HCEC 1CT (cell line): ENCODE results near the gene CCDC93.
"Not testable (repeated sequence)": the region's sequence is repeated elsewhere in the genome, so short reads cannot be mapped to it uniquely, and the experiment has no call there.

Experiments used
- DNase-seq: peaks from one replicate; pipeline ENCODE4 v3.0.0-alpha.2; 2017

CCDC93 gene

GRCh38 chr2:117949806-117950205 lies 64.1 kb downstream of the CCDC93 start:
- no peak for DNase-seq

DNA sequence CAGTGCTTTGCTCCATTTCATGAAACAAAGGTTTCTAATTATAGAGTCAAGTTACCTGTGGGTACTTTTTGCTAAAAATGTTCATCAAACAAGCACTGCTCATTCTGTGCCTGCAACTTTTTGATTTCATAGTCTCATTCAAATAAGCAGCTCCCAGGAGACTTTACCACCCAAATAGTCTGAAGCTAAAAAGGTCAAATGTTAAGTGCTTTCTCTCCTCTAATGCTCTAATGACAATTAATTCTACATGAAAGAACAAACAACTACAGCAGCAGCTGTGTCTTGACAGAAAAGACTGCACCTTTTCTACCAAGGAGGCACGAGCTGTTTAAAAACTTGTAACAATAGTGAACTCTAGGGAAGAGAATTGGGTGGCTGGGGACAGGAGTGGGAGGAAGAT lies 65.3 kb downstream of the CCDC93 start:
- no peak for DNase-seq

- no peak for DNase-seq
These were observed 68.6 kb downstream of the CCDC93 start for GRCh38 chr2:117945296-117945695.

GRCh38 chr2:117944816-117945215 lies 69.1 kb downstream of the CCDC93 start:
- no peak for DNase-seq

GRCh38 chr2:117943013-117943672 lies 70.7 kb downstream of the CCDC93 start:
- peak; percentile 50 for DNase-seq

DNA sequence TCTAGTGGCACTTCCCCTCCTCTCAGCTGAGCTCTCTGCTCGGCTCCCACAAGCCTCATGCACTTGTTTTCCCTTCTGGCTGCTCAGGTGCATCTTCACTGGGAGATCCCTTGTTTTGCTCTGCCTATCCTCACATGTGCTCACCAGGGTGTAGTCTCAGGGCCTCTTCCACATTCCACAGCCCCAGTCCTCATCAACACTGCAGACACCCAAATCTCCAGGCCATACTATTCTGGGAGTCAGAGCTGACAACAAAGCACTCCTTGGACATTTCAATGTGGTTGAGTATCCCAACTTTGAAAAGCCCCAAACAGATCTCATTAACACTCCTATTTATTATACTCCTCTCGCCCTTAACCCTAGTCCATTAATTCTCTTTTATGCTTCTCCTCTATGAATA lies 71.3 kb downstream of the CCDC93 start:
- DNase-seq, result no peak

DNA sequence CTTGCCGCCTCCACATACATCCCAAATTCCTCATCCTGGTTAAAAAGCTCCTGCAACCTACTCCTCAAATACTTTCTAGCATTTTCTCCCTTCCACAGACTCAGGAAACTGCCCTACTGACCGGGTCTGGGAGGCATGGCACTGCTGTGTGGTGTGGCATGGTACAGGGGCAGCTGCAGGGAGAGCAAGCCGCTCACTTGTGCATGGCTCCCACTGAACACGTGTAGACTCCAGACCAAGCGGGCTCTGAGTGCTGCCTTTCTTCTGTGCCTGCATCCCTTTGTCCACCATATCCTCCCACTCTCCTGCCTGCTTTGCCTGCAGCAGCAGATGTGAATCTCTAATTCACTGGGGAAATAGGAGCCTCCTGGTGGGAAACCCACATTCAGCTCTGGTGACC lies 72.2 kb downstream of the CCDC93 start:
- no peak for DNase-seq

DNA sequence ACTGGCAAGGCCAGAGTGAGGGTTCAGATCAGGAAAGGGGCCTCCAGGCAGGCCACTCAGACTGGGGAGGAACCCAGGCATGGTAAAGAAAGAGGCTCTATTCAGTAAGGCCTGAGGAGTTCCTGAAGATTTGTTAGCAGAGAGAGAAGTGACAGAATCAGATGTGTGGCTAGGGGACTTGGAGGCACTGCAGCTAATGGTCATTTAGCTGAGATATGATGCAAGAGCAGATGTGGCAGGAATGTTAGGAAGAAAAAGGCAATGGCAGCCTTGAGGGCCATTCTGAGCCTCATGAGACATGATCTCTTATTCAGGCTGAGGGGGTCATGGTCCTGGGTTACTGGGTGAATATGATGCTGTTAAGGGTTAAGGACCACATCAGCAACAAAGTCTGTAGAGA lies 73.4 kb downstream of the CCDC93 start:
- DNase-seq, result no peak

DNA sequence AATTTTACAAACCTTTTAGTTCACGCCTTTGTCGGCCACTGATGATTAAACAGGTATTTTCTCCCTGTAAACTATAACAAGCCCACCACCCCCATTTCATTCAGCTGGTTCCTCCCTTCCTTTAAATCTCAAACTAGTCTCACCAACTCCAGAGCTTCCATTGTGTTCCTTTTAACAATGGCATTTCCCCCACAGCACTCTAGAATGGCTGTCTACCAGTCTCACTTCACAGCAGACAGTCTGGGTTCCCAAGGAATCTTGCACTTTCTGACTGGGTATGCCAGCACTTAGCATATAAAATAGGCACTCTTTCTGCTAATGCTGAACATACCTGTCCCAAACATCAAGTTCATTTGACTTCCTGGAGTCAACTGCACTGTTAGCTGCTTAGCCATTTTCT lies 75.3 kb downstream of the CCDC93 start:
- DNase-seq, result no peak

- DNase-seq, result no peak
These were observed 76.9 kb downstream of the CCDC93 start for GRCh38 chr2:117936871-117937428.

- DNase-seq, result no peak
These were observed 77.9 kb downstream of the CCDC93 start for GRCh38 chr2:117935954-117936353.

DNA sequence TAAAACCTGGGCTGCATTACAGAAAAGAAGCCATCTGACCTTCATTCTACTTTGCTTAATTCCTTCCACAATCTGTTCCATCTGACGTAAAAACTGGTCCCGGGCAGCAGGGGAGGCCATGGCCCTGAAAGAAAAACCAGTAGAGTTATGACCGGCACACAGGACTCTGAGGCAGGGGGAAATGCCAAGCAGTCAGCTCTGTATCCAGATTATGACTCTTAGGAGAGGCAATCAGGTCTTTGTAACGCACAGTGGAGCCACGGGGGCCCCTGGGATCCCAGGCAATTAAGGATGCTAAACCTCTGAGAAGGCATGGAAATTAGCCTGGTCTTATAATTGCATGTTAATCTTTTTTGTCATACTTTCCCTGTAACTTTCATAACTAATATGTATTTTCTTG lies 78.4 kb downstream of the CCDC93 start:
- no peak for DNase-seq

- DNase-seq, result no peak
These were observed 80.0 kb downstream of the CCDC93 start for GRCh38 chr2:117933884-117934354.

GRCh38 chr2:117931978-117932377 lies 81.9 kb downstream of the CCDC93 start:
- DNase-seq, result no peak

DNA sequence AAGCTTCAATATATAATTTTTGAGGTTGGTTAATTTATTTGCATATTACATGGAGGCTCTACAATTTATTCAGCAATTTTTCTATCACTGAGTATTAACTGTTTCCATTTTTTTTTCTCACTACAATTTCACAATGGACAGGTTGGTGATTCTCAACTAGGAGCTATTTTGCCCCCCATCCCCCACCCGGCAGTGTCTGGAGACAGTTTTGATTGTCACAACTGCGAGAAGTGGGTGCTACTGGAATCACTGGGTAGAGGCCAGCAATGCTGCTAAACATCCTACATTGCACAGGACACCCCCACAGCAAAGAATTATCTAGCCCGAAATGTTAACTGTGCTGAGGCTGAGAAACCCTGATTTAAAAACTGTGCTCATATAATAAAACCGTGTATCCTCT lies 82.6 kb downstream of the CCDC93 start:
- DNase-seq, result no peak

- DNase-seq, result no peak
These were observed 83.1 kb downstream of the CCDC93 start for GRCh38 chr2:117930775-117931174.

DNA sequence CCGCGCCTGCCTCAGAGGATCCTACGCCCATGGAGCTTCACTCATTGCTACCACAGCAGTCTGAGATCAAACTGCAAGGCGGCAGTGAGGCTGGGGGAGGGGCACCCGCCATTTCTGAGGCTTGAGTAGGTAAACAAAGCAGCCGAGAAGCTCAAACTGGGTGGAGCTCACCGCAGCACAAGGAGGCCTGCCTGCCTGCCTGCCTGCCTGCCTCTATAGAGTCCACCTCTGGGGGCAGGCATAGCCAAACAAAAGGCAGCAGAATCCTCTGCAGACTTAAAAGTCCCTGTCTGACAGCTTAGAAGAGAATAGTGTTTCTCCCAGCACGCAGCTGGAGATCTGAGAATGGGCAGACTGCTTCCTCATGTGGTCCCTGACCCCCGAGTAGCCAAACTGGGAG lies 90.4 kb downstream of the CCDC93 start:
- DNase-seq, result not testable (repeated sequence)

DNA sequence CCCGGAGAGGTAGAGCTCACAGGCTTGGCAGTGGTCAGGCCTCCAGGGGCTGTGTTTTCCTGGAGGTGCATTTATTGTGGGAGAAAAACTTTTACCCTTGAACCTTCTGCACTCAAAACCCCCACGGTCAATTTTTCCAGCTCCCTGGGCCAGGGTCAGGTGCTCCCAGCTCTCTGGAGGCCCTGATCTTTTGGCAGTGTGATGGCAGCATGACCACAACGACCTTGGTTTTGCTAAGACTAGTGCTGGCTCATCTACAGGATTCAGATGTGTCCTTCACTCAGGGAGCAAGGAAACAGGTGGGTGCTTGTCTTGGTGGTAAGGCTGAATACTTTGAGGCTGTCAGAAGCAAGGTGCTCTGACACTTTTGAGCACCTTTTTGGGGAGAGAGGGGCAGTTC lies 92.3 kb downstream of the CCDC93 start:
- DNase-seq, result no peak

DNA sequence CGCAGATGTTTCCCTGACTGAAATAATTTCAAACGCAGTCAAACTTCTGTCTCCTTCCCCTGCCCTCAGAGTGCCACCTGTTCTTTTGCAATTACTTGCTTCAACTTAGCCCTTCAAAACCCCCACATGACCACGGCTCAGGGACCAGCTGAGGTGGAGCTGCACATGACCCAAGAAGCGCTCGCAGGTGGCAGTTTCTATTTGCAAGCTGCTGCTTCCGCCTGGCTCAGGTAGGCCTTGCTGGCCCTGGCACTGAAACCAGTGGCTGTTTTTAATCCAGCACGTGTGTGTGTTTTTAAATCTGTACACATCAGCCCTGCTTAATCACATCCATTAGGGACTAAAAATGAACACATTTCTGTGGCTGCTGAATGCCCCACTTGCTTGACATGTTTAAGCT lies 95.3 kb downstream of the CCDC93 start:
- no peak for DNase-seq

- peak; percentile 6 for DNase-seq
These were observed 96.5 kb downstream of the CCDC93 start for GRCh38 chr2:117917223-117917917.

DNA sequence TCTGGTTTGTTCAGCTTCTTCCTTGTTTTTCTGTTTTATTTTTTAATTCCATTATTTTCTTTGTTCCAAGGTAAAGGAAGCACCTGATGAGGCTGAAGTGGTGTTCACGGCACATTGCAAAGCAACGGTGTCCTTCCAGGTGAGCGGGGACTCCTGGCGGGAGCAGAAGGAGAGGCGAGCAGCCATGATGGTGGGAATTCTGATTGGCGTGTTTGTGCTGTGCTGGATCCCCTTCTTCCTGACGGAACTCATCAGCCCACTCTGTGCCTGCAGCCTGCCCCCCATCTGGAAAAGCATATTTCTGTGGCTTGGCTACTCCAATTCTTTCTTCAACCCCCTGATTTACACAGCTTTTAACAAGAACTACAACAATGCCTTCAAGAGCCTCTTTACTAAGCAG lies 110.9 kb downstream of the CCDC93 start:
- no peak for DNase-seq

DNA sequence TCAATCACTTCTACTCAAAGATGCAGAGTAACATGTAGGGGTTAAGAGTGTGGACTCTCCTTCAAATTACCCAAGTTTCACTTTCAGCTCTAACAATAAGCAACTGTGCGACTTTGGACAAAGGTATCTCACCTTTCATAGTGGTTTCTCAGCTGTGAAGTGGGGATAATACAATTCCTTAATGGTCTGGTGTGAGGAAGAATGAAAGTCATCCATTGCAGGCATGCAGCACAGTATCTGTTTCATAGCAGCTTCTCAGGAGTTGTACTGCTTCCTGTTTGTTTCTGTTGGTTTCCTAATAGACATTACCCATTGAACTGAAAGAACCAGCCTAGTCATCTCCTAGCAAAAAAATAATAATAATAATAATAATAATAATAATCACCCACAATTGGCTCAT lies 125.0 kb downstream of the CCDC93 start:
- DNase-seq, result no peak

DNA sequence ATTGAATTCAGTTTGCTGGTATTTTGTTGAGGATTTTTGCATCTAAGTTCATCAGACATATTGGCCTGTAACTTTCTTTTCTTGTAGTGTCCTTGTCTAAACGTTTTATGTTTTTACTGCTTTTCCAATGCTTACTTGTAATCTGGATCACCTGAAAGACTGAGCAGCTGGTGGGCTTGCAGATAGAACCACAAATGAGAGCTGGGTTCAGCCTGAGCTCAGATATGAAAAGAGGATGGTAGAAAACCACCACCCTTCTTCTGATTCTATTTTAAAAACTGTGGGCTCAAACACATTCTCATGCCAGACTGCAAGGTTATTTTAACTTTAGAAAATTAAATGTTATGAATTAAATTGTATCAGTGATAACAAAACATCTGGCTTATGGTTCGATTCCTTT lies 128.6 kb downstream of the CCDC93 start:
- no peak for DNase-seq

GRCh38 chr2:117879003-117879402 lies 134.9 kb downstream of the CCDC93 start:
- DNase-seq, result no peak

GRCh38 chr2:117875786-117876185 lies 138.1 kb downstream of the CCDC93 start:
- no peak for DNase-seq
